HEK293T (cell line): ENCODE results near the gene ZNF296.

Experiments
- ARNT ChIP-seq: fragments of 450-650 bp; IDR thresholded peaks from 2 replicates; pipeline ENCODE4 v1.6.1; 2017; ENCODE audit warnings: mild to moderate bottlenecking
- BHLHE40 ChIP-seq: fragments of 450-650 bp; IDR thresholded peaks from 2 replicates; pipeline ENCODE4 v1.6.1; 2016; ENCODE audit warnings: mild to moderate bottlenecking, moderate library complexity, borderline replicate concordance
- CTBP1 ChIP-seq: fragments of 450-650 bp; IDR thresholded peaks from 2 replicates; pipeline ENCODE4 v1.6.1; 2016; ENCODE audit warnings: borderline replicate concordance
- ELF4 ChIP-seq: fragments of 450-650 bp; IDR thresholded peaks from 2 replicates; pipeline ENCODE4 v1.6.1; 2017; ENCODE audit warnings: antibody characterized with exemption
- FOXA1 ChIP-seq: fragments of 450-650 bp; IDR thresholded peaks from 2 replicates; pipeline ENCODE4 v1.6.1; 2016; ENCODE audit warnings: mild to moderate bottlenecking
- FOXK2 ChIP-seq: fragments of 450-650 bp; IDR thresholded peaks from 2 replicates; pipeline ENCODE4 v1.6.1; 2016; ENCODE audit warnings: mild to moderate bottlenecking
- FOXM1 ChIP-seq: fragments of 450-650 bp; IDR thresholded peaks from 2 replicates; pipeline ENCODE4 v1.6.1; 2017; ENCODE audit warnings: mild to moderate bottlenecking, borderline replicate concordance
- HDGF ChIP-seq: fragments of 450-650 bp; IDR thresholded peaks from 2 replicates; pipeline ENCODE4 v1.6.1; 2017; ENCODE audit warnings: antibody characterized with exemption, borderline replicate concordance
- LEF1 ChIP-seq: fragments of 450-650 bp; IDR thresholded peaks from 2 replicates; pipeline ENCODE4 v1.6.1; 2017; ENCODE audit warnings: mild to moderate bottlenecking, borderline replicate concordance
- SP1 ChIP-seq: fragments of 450-650 bp; IDR thresholded peaks from 2 replicates; pipeline ENCODE4 v1.6.1; 2017
- ZNF384 ChIP-seq: fragments of 450-650 bp; IDR thresholded peaks from 2 replicates; pipeline ENCODE4 v1.6.1; 2016

- TF ChIP-seq BHLHE40 (no peak), ARNT (no peak), HDGF (no peak), FOXK2 (no peak), LEF1 (no peak), ZNF384 (no peak), FOXM1 (no peak), CTBP1 (no peak), FOXA1 (no peak), ELF4 (no peak), SP1 (no peak)
These were observed 39.7 kb upstream of the ZNF296 start for GRCh38 chr19:45115809-45116615.
